Skeletal muscle satellite cell (primary cell): ENCODE data around the gene DOCK9.
A peak's percentile ranks its signal among the peaks of the same experiment; 100 is the strongest.

ENCODE experiments used
- H3K27me3 ChIP-seq: 2 replicates; pipeline ENCODE4 v1.7.0; 2013; ENCODE audit warnings: low read length; ENCODE audit not compliant: control insufficient read depth, insufficient read depth
- H3K36me3 ChIP-seq: 2 replicates; pipeline ENCODE4 v1.7.0; 2013; ENCODE audit warnings: mild to moderate bottlenecking, control low read depth, low read length; ENCODE audit not compliant: insufficient read depth
- H3K4me1 ChIP-seq: 2 replicates; pipeline ENCODE4 v1.7.0; 2013; ENCODE audit warnings: low read length; ENCODE audit not compliant: control insufficient read depth, insufficient read depth
- H3K4me2 ChIP-seq: 2 replicates; pipeline ENCODE4 v1.7.0; 2013; ENCODE audit warnings: mild to moderate bottlenecking, low read length
- H3K4me3 ChIP-seq: 2 replicates; pipeline ENCODE4 v1.7.0; 2013; ENCODE audit warnings: low read length
- H3K9ac ChIP-seq: 2 replicates; pipeline ENCODE4 v1.7.0; 2013; ENCODE audit warnings: mild to moderate bottlenecking, low read depth, low read length, moderate library complexity
- H3K9me3 ChIP-seq: replicated peaks from 2 replicates; pipeline ENCODE4 v1.7.0; 2013; ENCODE audit warnings: mild to moderate bottlenecking, control low read depth, low read length

DOCK9 gene

GRCh38 chr13:98941126-98941525 is 36.7 kb downstream of the DOCK9 start:
- Histone ChIP-seq H3K27me3 (no peaks in the 10 kb centered on the region), H3K4me3 (no peak overlapping the region), H3K9ac (no peak overlapping the region), H3K4me1 (peaks cover 5% of the 10 kb centered on the region), H3K4me2 (no peak overlapping the region), H3K36me3 (no peaks in the 10 kb centered on the region), H3K9me3 (no peaks in the 10 kb centered on the region)

DNA sequence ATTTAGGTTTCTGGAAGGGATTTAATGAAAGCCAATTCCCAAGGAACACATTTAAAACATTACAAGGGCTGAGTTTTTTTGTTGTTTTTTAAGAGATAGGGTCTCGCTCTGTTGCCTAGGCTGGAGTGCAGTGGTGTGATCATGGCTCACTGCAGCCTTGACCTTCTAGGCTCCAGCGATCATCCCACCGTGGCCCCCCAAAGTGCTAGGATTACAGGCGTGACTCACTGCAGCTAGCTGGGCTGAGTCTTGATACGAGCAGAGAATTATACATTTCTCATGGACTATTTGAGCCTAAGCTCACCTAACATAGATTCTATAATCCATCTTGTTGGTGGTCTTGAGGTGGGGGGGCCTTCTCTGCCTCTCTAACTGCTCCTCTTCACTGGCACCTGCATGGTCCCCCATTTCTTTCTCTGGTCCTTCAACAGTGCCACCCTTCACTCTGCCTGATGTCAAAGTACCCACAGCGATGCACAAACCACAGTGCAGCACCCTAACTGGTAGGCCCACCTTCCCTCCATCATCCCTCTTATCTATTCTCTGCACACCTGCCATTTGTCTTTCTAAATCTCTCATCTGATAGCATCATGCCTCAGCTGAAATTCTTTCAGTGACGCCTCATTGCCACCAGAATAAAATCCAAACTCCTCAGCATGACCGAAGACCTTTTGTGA is 37.4 kb downstream of the DOCK9 start:
- Histone ChIP-seq H3K36me3 (no peaks in the 10 kb centered on the region), H3K9me3 (no peaks in the 10 kb centered on the region), H3K4me3 (no peak overlapping the region), H3K9ac (no peak overlapping the region), H3K4me2 (no peak overlapping the region), H3K4me1 (peaks cover 5% of the 10 kb centered on the region), H3K27me3 (no peaks in the 10 kb centered on the region)

- Histone ChIP-seq H3K4me3 (no peak overlapping the region), H3K27me3 (no peaks in the 10 kb centered on the region), H3K36me3 (no peaks in the 10 kb centered on the region), H3K9ac (no peak overlapping the region), H3K4me2 (no peak overlapping the region), H3K9me3 (no peaks in the 10 kb centered on the region), H3K4me1 (peaks cover 5% of the 10 kb centered on the region)
Observed at GRCh38 chr13:98939660-98940191, 38.1 kb downstream of the DOCK9 start.

GRCh38 chr13:98938801-98939200 is 39.1 kb downstream of the DOCK9 start:
- Histone ChIP-seq H3K9ac (no peak overlapping the region), H3K4me2 (no peak overlapping the region), H3K27me3 (no peaks in the 10 kb centered on the region), H3K36me3 (no peaks in the 10 kb centered on the region), H3K4me3 (no peak overlapping the region), H3K4me1 (peaks cover 5% of the 10 kb centered on the region), H3K9me3 (no peaks in the 10 kb centered on the region)

DNA sequence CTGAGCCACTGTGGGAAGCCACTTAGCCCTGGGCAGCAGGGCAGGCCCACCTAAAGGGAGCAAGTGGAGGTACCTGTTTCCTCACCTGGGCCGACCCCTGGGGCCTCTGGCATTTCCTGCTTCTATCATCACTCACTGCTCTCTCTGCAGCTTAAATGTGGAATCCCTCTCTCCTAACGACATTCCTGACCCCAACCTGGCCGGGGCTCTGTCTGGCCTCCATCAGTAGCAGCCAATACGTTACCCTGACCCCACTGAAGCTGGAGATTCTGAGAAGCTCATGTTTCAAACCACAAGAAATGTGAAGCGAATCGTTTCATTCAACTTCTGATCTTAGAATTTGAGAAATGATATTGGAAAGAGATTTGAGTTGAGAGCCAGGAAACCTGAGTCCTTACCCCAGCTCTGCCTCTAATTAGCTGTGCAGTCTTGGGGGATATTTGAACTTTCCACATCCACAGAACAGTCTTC is 39.9 kb downstream of the DOCK9 start:
- Histone ChIP-seq H3K4me2 (no peak overlapping the region), H3K4me1 (peaks cover 5% of the 10 kb centered on the region), H3K27me3 (no peaks in the 10 kb centered on the region), H3K36me3 (no peaks in the 10 kb centered on the region), H3K9ac (no peak overlapping the region), H3K9me3 (no peaks in the 10 kb centered on the region), H3K4me3 (no peak overlapping the region)

GRCh38 chr13:98934243-98934642 is 43.6 kb downstream of the DOCK9 start:
- no peaks in the 10 kb centered on the region for H3K27me3 ChIP-seq
- peaks cover 12% of the 10 kb centered on the region for H3K4me1 ChIP-seq
- no peak overlapping the region for H3K4me2 ChIP-seq
- no peaks in the 10 kb centered on the region for H3K36me3 ChIP-seq
- H3K4me3 ChIP-seq: no peak overlapping the region
- no peak overlapping the region for H3K9ac ChIP-seq
- H3K9me3 ChIP-seq: no peaks in the 10 kb centered on the region

DNA sequence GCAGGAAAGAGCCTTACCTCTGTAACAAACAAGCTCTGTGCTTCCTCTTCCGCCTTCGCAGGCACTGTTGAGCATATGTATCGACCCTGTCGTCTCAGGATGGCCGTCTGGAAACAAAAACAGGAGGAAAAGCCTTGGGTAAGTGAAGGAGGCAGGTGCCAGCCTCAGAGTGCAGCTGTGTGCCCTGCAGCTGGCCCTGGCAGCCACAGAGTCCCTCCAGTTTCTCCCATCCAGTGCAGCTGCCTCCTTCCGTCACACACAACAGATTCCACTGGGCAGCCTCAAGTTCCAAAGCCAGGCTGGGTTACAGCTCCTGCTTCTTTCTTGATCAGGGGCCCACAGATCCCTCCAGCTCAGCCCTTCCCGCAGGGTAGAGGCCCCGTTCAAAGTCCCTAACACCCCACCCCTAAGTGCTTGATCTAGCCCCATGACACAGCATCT is 47.7 kb downstream of the DOCK9 start:
- Histone ChIP-seq H3K27me3 (no peaks in the 10 kb centered on the region), H3K4me1 (peaks cover 38% of the 10 kb centered on the region), H3K9ac (peak overlapping the region; percentile 54), H3K4me3 (no peak overlapping the region), H3K4me2 (peak overlapping the region; percentile 60), H3K9me3 (no peaks in the 10 kb centered on the region), H3K36me3 (no peaks in the 10 kb centered on the region)

- Histone ChIP-seq H3K4me2 (peak overlapping the region; percentile 65), H3K9ac (peak overlapping the region; percentile 2), H3K9me3 (no peaks in the 10 kb centered on the region)
Observed at GRCh38 chr13:98927951-98928927, 49.6 kb downstream of the DOCK9 start.

DNA sequence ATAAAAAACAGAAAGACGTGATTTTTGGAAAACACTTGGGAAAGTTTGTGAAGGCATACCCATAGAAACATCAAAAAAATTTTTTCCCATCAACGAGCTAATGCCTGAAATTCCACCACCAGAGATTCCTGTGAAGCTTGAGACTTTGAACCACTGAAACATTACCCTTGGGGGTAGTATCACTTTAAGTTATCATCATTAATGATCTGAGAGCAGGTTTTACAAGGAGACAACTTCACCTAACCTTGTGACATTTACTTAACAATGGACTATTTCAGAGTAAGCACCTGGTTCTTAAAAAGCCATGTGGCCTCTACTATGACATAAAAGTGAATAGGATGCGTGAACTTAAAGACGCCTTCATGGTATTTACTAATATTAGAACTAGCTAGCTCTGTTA is 51.9 kb downstream of the DOCK9 start:
- H3K4me1 ChIP-seq: peaks cover 39% of the 10 kb centered on the region
- H3K36me3 ChIP-seq: peaks cover 8% of the 10 kb centered on the region
- no peak overlapping the region for H3K4me3 ChIP-seq
- no peak overlapping the region for H3K9ac ChIP-seq
- H3K4me2 ChIP-seq: no peak overlapping the region
- no peaks in the 10 kb centered on the region for H3K9me3 ChIP-seq
- H3K27me3 ChIP-seq: no peaks in the 10 kb centered on the region

More at GRCh38 chr13:98927951-98928927, 49.6 kb downstream of the DOCK9 start:
- H3K4me1 ChIP-seq: peaks cover 44% of the 10 kb centered on the region
- H3K4me3 ChIP-seq: peak overlapping the region; percentile 14
- H3K27me3 ChIP-seq: no peaks in the 10 kb centered on the region
- no peaks in the 10 kb centered on the region for H3K36me3 ChIP-seq

DNA sequence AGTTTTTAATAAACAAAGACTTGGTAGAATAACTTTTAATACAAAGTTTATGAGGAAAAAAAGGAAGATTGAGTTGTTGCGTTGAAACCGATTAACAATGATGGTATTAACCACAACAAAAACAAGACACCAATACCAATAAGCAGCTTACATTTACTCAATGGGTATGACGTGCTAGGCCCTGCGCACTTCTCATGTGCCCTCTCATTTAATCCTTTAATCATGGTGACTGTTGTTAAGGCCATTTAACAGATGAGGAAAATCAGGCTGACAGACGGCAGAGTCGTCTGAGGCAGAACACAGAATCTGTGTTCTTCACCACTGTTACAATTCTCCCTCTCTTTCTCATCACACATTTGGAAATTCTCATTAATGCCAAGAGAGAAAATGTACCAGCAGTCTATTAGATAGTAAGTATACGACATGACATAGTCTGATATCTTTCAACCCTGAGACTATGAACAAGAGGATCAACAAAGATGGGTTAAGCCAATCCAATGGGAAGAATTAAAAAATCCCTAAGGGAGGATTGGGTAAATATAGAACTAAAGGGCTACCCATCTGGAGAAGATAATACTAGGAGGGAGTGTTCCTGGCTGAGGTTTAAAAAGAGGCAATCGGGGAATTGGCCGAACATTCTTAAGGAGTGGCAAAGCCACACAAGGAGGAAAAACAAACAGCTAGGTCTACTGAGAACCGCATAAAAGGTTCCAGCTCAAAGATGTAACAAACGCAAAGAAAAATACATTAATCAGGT is 54.0 kb downstream of the DOCK9 start:
- Histone ChIP-seq H3K4me3 (no peak overlapping the region), H3K9me3 (no peaks in the 10 kb centered on the region)

GRCh38 chr13:98922306-98922705 is 55.6 kb downstream of the DOCK9 start:
- Histone ChIP-seq H3K9ac (no peak overlapping the region), H3K4me3 (no peak overlapping the region), H3K4me1 (peaks cover 26% of the 10 kb centered on the region), H3K9me3 (no peaks in the 10 kb centered on the region), H3K36me3 (peaks cover 12% of the 10 kb centered on the region), H3K4me2 (no peak overlapping the region), H3K27me3 (no peaks in the 10 kb centered on the region)

More for the DNA sequence above, 54.0 kb downstream of the DOCK9 start:
- peaks cover 12% of the 10 kb centered on the region for H3K36me3 ChIP-seq
- H3K27me3 ChIP-seq: no peaks in the 10 kb centered on the region
- H3K4me2 ChIP-seq: no peak overlapping the region
- H3K4me1 ChIP-seq: peaks cover 37% of the 10 kb centered on the region
- H3K9ac ChIP-seq: no peak overlapping the region
